GM18867 (cell line): Measurements from ENCODE around the gene HS6ST3.
"Not testable (repeated sequence)": the region's sequence is repeated elsewhere in the genome, so short reads cannot be mapped to it uniquely, and the experiment has no call there.

Experiments used
- ATAC-seq: cut with Tn5 transposase; IDR thresholded peaks from one replicate; pipeline ENCODE4 v1.9.1; 2021; ENCODE audit warnings: mild to moderate bottlenecking, moderate library complexity; ENCODE audit not compliant: unreplicated experiment

The HS6ST3 gene

DNA sequence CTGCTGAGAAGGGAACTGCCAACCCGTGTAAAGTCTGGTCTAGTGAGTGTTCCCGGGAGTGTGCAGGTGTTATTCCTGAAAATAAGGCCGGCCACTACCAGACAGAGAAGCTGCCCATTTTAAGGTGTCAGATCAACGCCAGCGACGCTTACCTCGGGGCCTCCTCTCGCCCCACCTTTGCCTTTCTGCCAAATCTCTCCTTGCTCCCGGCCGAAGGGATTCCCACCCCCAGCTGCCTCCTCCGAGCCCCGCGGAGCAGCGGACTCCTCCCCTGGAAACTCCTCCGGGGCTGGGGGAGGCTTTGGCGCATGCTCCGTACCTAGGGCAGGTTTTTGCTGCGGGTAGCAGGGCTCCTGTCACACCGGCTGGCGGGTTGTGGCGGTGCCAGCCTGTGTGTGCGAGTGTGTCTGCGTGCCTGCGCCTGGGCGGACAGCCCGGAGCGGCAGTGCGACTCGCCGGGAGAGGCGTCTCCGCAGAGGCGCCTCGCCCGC, at the start of gene HS6ST3:
Gene HS6ST3 (plus strand): TSS at position 359 of the 491 bp plus-strand sequence.
- ATAC-seq: peak; percentile 42

DNA sequence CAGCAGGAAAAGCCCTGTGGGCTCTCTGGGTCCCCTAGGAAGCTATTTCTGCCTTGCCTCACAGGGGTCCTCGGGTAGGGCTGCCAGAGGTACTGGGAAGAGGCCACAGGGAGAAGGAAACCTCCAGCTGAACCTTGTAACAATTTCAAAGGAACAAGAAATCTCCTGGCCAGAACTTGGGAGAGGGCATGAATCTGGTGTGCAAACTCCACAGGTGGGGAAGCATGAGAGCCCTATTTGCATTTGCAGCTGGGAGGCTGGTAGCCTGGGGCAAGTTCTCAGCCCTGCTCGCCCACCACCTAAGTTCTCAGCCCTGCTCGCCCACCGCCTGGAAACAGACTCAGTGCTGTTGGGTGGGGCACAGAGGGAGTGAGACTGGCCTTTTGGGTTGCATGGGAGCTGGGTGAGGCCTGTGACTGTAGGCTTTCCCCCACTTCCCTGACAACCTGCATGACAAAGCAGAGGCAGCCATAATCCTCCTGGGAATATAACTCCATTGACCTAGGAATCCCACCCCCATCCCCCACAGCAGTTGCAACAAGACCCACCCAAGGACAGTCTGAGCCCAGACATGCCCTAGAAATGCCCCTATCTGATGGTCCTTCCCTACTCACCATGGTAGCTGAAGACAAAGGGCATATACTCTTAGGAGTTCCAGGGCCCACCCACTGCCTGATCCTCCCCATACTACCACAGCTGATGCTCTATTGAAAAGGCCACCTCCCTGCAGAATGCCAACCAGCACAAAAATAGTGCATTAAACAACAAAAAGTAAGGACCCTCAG, 48.4 kb upstream of the HS6ST3 start:
- ATAC-seq: no peak

DNA sequence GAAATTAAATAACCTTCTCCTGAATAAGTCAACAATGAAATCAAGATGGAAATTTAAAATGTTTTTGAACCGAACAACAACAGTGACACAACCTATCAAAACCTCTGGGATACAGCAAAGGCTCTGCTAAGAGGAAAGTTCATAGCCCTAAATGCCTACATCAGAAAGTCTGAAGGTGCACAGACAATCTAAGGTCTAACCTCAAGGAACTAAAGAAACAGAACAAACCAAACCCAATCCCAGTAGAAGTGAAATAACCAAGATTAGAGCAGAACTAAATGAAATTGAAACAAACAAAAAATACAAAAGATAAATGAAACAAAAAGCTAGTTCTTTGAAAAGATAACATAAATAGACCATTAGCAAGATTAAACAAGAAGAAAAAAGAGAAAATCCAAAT, 45.7 kb upstream of the HS6ST3 start:
- no peak for ATAC-seq

DNA sequence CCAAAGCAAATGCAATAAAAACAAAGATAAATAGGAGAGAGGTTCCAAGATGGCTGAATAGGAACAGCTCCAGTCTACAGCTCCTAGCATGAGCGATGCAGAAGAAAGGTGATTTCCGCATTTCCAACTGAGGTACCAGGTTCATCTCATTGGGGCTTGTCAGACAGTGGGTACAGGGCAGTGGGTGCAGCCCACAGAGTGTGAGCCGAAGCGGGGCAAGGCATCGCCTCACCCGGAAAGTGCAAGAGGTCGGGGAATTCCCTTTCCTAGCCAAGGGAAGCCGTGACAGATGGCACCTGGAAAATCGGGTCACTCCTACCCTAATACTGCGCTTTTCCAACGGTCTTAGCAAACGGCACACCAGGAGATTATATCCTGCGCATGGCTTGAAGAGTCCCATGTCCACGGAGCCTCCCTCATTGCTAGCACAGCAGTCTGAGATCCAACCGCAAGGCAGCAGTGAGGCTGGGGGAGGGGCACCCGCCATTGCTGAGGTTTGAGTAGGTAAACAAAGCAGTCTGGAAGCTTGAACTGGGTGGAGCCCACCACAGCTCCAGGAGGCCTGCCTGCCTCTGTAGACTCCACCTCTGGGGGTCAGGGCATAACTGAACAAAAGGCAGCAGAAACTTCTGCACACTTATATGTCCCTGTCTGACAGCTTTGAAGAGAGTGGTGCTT, 43.3 kb upstream of the HS6ST3 start:
- not testable (repeated sequence) for ATAC-seq

DNA sequence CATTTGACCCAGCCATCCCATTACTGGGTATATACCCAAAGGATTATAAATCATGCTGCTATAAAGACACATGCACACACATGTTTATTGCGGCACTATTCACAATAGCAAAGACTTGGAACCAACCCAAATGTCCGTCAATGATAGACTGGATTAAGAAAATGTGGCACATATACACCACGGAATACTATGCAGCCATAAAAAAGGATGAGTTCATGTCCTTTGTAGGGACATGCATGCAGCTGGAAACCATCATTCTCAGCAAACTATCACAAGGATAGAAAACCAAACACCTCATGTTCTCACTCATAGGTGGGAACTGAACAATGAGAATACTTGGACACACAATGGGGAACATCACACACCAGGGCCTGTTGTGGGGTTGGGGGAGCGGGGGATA, 39.0 kb upstream of the HS6ST3 start:
- not testable (repeated sequence) for ATAC-seq

DNA sequence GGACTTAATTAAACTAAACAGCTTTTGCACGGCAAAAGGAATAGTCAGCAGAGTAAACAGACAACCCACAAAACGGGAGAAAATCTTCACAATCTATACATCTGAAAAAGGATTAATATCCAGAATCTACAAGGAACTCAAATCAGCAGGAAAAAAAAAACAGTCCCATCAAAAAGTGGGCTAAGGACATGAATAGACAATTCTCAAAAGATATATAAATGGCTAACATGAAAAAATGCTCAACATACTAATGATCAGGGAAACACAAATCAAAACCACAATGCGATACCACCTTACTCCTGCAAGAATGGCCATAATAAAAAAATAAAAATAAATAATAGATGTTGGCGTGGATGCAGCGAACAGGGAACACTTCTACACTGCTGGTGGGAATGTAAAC, 38.4 kb upstream of the HS6ST3 start:
- not testable (repeated sequence) for ATAC-seq

DNA sequence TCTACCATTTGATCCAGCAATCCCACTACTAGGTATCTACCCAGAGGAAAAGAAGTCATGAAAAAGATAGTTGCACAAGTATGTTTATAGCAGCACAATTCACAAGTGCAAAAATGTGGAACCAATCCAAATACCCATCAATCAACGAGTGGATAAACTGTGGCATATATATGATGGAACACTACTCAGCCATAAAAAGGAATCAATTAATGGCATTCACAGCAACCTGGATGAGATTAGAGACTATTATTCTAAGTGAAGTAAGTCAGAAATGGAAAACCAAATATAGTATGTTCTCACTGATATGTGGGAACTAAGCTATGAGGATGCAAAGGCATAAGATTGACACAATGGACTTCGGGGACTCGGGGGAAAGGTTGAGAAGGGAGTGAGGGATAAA, 38.0 kb upstream of the HS6ST3 start:
- ATAC-seq: not testable (repeated sequence)

DNA sequence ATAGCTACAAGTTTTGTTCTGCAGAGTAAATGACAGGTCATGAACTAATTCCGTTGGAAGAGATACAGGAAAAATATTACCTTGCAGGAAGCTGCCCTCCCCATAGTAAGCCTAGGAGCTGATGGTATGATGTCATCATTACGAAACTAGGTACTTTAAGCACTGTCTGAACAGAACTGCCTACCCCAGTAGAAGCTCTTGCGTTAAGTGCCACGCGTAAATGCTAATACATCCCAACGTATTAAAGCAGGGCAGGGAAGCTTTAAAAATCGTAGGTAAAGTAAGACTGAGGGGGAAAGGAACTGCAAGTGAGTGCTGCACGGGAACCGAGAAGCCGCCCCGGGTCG, 37.3 kb upstream of the HS6ST3 start:
- ATAC-seq: peak; percentile 58

DNA sequence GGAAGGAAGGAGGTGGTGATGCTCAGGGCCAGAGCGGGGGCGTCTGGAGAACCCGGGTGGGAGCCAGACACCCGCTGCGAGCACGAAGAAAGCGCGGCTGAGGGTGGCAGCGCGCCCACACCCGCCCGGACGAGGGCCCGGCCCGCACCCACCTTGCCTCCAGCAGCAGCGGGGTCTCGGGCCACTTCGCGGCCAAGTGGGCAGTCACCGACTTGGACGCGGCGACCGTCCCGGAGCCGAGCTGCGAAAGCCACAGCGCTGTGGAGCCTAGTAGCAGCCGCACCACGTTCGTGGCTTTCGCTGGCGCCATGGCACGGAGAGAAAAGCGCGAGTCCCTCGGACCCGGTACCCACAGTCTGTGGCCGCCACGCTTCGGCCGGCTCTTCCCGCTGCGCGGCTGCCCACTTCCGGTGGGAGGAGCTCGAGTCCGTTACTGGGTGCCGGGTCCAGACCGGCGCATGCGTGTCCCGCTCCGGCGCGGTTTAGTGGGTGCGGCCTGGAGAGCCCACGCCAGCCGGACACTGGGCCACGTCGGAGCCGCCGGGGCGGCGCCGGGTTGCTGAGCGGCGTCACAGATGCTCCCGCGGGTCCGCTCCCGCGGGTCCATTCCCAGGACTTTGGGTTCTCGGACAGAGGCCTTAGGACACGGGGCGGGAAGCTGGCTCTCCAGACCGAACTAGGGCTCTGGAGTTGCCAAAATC, 36.8 kb upstream of the HS6ST3 start, which contains the start of gene UGGT2:
Gene UGGT2 (minus strand): TSS at position 399 of the 701 bp plus-strand sequence. CDS start 89 bp downstream, at position 310.
- ATAC-seq: peak; percentile 97

DNA sequence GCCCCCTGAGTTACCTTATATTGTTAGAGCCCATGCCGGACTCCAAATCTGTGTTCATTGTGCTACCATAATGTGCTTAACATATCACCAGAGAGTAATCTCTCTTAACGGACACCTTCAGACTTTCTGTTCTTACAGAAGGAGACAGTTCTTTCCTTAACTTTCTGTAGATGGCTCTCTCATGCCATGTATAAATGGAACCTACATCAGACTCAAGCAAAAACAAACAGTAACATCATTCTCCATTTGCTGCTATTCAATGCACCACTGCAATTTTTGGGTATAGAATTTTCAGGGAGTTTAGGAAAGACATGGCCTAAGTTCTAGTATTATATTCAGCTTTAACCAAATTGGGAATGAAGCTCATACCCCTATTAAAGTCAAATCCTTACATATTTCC, 24.1 kb upstream of the HS6ST3 start:
- ATAC-seq: no peak

DNA sequence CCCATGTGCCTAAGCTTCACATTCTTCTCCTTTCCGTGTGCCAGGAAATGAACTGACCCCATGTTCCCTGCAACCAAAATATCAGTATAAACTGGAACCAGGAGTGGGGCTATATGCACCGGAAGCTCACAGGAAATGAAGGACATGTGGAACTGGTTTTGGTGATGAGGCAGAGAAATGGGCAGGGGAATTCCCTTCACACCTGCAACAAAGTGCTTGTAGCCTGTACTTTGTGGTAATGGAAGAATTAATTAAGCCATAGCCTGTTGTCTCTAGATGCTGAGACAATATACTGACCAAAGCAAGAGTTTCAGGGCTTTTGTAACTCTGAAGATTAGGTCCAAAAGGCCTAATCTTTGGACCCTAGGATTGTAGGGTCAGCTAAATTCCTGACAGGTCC, 21.2 kb upstream of the HS6ST3 start:
- no peak for ATAC-seq

DNA sequence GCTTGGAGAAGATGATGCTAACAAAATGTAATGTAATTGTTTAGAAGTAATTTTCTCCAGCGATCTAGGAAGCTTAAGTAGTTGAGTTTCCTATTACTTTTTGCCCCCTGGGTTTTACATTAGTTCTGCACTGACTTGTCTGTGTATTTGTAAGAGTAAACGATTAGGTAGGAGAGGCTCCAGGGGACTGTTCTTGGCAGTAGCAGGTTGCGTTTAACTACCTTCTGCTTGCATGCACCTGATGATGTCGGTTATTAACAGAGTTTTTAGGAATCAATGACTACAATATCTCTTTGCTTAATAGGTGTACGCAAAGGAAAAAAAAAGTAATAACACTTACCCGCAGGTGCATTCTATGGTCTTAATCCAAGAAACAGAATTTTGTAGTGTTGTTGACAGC, 18.4 kb upstream of the HS6ST3 start:
- ATAC-seq: no peak

DNA sequence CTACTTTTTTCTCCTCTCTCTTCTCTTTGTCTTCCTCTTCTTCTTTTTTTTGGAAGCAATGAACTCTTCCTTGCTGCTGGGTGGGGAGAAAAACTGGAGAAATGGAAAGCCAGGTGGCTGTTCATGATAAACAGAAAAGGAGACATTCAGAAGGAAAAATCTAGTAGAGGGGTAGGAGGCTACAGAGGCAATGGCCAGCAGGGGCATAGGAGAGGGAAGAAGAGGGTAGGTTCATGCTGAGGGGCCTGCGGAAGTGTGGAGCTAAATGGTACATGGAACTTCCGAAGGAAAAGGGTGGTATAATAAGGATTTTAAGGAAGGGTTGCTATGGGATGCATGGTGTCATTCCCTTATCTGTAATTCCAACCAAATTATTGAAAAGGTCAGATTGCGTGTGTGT, 17.5 kb upstream of the HS6ST3 start:
- no peak for ATAC-seq

DNA sequence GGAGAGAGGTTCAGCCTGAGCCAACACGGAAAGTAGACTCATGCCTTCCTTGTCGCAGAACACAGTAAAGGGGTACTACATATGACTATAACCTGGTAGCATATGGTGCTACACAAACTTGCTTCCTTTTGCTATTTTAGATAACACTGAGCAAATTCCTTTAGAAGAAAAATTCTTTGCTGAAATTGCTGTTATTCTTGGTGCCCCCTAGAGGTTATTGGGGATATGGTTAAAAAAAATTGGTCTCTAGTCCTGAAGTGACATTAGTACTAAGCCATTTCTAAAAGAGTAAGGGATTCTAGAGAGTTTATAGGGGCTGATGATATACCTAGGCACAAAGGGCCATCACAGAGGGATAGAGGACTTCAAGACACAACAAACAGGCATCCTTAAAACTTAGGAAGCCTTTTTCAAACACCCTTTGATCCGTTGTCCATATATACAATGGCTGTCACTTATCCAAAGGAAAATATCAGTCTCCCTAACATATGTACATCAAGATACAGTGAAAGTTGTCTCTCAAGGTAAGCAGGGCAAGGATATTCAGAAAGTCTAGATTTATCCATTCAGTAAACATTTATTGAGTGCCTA, 13.9 kb upstream of the HS6ST3 start:
- peak; percentile 42 for ATAC-seq

DNA sequence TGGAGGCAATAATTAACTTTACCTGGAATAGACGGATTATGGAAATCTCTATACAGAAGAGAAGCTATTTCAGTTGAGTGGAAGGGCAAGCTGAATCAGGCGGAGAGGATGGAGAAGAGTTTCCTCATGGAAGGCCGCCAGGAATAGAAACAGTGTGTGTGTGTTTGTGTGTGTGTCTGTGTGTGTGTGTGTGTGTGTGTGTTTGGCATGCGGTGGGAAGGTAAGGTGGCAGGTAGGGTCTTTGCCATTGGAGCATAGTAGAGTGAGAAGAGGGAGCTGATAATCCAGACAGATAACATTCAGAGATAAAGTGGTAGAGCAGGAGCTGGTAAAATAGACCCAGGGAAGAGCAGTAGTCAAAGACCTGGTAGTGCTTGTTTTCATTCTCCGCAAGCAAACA, 9.2 kb upstream of the HS6ST3 start:
- no peak for ATAC-seq

DNA sequence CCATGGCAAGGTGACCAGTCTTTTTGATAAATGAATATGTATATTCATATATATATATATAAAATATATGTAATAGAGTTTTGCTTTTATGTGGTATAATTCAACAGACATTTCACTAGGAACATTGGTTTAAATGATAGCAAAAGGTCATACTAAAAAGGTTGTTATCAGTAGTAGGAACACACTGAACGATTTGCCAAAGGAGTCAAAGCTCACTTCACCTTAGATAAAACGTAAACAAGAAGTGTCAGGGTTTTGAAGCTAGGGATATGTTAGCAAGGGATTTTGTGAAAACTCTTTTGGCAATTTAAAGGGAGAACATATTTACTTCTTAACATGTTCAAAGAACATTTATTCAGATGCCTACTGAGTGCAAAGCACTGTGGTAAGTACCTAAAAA, 8.0 kb upstream of the HS6ST3 start:
- no peak for ATAC-seq

DNA sequence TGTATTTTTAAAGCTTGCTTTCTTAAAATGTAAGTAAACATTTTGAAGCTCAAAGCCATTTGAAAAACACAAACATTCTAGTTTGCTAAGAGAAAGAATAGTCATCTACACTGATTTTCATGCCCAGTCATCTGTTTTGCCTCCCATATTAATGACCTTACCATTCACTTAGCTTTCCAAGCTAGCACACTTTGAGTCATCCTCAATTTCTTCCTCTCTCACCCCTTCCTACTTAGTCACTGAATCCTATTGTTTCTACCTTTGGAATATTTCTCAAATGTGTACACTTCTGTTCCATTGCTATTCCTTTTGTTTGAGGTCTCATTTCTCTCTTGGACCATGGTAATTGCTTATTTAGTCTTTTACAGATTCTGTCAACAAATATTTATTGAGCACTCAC, 7.3 kb upstream of the HS6ST3 start:
- no peak for ATAC-seq

DNA sequence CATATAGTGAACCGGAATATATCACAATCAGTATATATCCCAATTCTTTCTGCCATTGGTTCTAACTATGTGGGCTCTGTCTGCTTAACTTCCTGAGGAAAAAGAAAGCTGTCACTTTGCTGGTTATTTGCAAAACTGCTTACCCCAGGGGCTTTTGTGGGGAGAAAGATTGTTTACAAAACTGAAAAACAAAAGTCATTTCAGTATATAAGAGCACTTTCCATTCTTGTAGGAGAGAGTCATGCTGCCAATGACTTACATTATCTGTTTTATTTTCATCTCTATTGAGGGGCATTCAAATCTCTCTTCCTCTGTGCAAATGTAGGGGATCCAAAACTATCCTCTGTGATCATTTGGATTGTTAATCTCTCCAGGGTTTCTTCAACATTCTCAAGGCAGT, 3.2 kb upstream of the HS6ST3 start:
- ATAC-seq: no peak

DNA sequence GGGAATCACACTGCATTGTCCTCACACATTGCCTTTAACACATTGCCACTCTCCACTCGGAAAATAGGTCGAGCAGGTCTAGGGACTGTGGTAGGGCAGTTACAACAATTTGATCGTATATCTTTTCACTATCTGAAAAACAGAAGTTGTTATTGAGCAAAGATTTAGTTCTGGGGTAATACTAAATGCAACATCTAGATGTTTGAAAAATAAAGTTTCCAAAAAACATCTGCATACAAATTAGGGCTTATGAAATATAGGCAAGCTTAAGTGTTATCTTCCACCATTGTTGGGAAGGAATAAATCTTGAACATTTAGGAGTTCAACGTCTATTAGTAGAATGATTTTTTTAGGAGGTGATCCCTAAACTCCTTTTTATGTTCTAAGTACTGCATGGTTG, 768 bp upstream of the HS6ST3 start:
- ATAC-seq: no peak

DNA sequence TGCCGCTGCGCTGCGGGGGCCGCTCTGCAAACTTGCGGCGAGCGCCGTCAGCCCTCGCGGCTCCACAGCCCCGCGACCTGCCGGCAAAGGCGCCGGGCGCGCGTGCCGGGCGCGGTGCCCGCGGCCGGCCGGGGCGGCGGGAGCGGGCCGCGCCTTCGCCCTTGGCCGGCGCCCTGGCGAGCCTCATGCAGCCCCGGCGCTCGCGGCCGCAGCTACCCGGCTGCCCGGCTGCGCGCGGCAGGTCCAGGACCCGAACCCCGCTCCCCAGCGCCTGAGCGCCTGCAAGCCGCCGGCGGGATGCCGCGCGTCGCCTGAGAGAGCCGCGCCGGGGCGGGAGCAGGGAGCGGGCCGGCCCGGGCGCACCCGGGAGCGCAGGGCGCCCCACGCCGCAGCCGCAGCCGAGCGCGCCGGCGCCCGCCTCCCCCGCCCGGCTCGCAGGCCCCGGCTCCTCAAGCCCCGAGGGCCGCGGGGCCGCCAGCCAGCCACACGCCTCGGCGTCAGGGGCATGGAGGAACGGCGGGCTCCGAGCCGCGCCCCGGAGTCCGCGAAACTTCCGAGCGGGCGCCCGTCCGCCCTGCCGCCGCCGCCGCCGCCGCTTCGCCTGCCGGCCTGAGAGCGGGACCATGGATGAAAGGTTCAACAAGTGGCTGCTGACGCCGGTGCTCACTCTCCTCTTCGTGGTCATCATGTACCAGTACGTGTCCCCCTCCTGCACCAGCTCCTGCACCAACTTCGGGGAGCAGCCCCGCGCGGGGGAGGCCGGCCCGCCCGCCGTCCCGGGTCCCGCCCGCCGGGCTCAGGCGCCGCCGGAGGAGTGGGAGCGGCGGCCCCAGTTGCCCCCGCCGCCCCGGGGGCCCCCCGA, 564 bp downstream of the HS6ST3 start:
- ATAC-seq: peak; percentile 49
